Activated gamma-delta T cell treated with anti-CD3 and anti-CD28 coated beads, Interleukin-2, amount 50 U/mL, for 16 hours (primary cell): Measurements from ENCODE around the gene FBXL12.
"Not testable (repeated sequence)": the region's sequence is repeated elsewhere in the genome, so short reads cannot be mapped to it uniquely, and the experiment has no call there.

Experiments
- DNase-seq: peaks from one replicate; pipeline ENCODE4 v3.0.0-alpha.2; 2020; ENCODE audit warnings: low read depth

Gene FBXL12

GRCh38 chr19:9818734-9819595, at the start of gene FBXL12:
Gene FBXL12, minus strand, starts transcription at chr19:9819079. Its CDS starts 266 bp downstream, at chr19:9818813.
- DNase-seq, result peak; percentile 100

- peak; percentile 21 for DNase-seq
Measured at GRCh38 chr19:9865732-9866501, 47.0 kb upstream of the FBXL12 start.

GRCh38 chr19:9863759-9864158, 44.9 kb upstream of the FBXL12 start:
- no peak for DNase-seq

GRCh38 chr19:9862938-9863337, 44.1 kb upstream of the FBXL12 start:
- DNase-seq, result no peak

GRCh38 chr19:9861503-9861902, 42.6 kb upstream of the FBXL12 start:
- no peak for DNase-seq

- DNase-seq, result no peak
Measured at GRCh38 chr19:9860407-9860806, 41.5 kb upstream of the FBXL12 start.

- DNase-seq, result no peak
Measured at GRCh38 chr19:9858766-9859165, 39.9 kb upstream of the FBXL12 start.

- no peak for DNase-seq
Measured at GRCh38 chr19:9857920-9858746, 39.3 kb upstream of the FBXL12 start.

GRCh38 chr19:9857076-9857721, 38.3 kb upstream of the FBXL12 start:
- DNase-seq, result no peak

- no peak for DNase-seq
Measured at GRCh38 chr19:9856609-9857008, 37.7 kb upstream of the FBXL12 start.

GRCh38 chr19:9854282-9854846, 35.5 kb upstream of the FBXL12 start:
- no peak for DNase-seq

GRCh38 chr19:9850235-9850959, 31.5 kb upstream of the FBXL12 start:
- DNase-seq, result no peak

- no peak for DNase-seq
Measured at GRCh38 chr19:9849791-9850190, 30.9 kb upstream of the FBXL12 start.

- DNase-seq, result no peak
Measured at GRCh38 chr19:9848762-9849161, 29.9 kb upstream of the FBXL12 start.

- no peak for DNase-seq
Measured at GRCh38 chr19:9848060-9848459, 29.2 kb upstream of the FBXL12 start.

GRCh38 chr19:9847087-9847671, 28.3 kb upstream of the FBXL12 start:
- DNase-seq, result no peak

GRCh38 chr19:9843626-9844273, 24.9 kb upstream of the FBXL12 start:
- DNase-seq, result not testable (repeated sequence)

GRCh38 chr19:9842834-9843625, 24.2 kb upstream of the FBXL12 start:
- no peak for DNase-seq

- no peak for DNase-seq
Measured at GRCh38 chr19:9839415-9839814, 20.5 kb upstream of the FBXL12 start.
